SKM-1 treated with dmso at 0.1 percent for 144 hours (cell line): ENCODE results near the gene ICAM5.
"Not testable (repeated sequence)": the region's sequence is repeated elsewhere in the genome, so short reads cannot be mapped to it uniquely, and the experiment has no call there.

Source experiments
- DNase-seq: peaks from one replicate; lab custom pipeline; 2025; ENCODE audit not compliant: unreplicated experiment; lab: John Stamatoyannopoulos, UW

The ICAM5 gene

GRCh38 chr19:10289836-10290356 lies at the start of gene ICAM5:
Gene ICAM5 (plus strand): TSS chr19:10289952. CDS start chr19:10290044, 92 bp downstream.
- DNase-seq: peak; percentile 46

DNA sequence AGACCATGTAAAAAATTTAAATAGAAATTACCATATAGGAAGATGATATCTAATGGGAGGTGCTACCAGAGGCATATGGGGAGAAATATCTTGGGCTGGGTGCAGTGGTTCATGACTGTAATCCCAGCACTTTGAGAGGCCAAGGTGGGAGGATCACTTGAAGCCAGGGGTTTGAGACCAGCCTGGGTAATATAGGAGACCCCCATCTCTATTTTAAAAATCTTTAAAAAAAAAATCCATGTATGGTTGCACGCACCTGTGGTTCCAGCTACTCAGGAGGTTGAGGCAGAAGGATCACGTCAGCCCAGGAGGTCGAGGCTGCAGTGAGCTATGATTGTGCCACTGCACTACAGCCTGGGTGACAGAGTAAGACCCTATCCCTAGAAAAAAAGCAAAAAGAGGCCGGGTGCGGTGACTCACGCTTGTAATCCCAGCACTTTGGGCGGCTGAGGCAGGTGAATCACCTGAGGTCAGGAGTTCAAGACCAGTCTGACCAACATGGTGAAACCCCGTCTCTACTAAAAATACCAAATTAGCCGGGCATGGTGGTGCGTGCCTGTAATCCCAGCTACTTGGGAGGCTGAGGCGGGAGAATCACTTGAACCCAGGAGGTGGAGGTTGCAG lies 47.8 kb upstream of the ICAM5 start:
- DNase-seq: not testable (repeated sequence)

DNA sequence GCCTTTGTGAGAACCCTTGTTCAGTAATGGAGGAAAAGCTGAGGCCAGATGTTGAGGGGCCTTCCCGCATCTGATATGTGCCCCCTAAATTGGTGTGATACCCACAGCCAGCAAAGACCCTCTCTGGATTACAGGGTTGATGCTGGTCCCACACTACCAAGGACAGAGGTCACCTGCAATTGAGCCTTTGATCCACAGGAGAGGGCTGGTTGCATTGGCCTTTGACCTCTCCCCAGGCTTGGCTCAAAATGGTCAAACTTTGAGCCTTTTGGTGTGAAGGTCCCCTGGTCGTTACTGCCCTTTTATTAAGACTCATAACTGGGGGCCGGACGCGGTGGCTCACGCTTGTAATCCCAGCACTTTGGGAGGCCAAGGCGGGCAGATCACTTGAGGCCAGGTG lies 46.1 kb upstream of the ICAM5 start:
- DNase-seq: no peak

DNA sequence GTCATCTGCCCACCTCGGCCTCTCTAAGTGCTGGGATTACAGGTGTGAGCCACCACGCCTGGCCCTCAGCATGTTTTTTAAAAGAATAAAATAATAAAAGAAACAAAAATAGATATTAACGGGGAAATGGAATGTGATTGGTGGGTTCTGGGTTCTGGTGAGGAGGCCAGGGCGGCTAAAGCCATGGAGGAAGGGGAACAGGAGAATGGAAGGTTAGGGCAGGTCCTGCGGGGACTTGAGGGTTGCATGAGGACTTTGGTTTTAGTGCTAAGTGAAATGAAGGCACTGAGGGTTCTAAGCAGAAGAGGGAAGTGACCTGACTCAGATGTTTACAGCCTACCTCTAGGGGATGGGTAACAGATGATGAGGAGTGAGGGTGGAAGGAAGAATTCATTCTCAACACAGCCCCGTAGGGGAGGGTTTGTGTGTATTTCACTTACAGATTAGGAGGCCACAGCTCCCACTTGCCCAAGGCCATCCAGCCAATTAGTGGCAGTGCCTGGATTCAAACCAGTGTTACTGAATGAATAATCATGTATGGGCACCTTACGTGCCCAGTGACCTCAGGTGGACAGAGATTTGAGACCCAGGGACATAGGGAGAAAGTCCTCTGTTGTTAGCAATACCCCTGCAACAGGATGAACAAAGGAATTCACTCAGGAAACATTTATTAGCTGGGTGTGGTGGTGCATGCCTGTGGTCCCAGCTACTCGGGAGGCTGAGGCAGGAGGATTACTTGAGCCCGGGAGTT lies 44.4 kb upstream of the ICAM5 start:
- DNase-seq: peak; percentile 29

- no peak for DNase-seq
Measured at GRCh38 chr19:10246511-10246910, 43.2 kb upstream of the ICAM5 start.

DNA sequence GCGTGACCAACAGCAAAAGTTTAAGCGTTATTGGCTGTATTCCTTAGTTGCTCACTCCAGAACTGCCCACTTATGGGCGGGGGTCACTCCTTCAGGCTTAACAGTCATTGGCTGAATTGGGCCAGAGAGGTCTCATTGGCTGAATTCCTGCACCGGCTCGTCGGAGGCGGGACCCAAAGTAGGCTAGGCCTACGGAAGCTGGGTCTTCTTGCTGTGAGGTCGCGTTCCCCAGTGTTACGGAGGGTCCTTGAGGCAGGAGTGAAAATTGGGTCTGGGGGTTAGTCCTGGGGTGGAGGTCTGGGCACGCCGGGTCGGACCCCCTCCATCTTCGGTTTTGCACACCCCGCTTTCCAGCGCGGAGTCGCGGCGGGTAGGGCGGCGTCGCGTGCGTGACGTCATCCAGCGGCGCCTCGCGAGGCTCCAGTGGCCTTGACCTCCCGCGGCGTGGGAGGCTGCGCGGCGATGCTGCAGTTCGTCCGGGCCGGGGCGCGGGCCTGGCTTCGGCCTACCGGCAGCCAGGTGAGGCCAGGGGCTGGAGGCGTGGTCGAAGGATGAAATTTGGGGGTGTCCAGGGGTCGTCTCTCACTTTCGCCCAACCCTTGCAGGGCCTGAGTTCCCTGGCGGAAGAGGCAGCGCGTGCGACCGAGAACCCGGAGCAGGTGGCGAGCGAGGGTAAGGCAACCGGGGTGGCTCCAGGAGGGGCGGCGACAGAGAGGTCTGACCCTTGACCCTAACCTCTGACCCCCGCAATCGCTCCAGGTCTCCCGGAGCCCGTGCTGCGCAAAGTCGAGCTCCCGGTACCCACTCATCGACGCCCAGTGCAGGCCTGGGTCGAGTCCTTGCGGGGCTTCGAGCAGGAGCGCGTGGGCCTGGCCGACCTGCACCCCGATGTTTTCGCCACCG lies 37.7 kb upstream of the ICAM5 start, which contains the start of gene MRPL4:
MRPL4 (plus strand) TSS at position 423 of the 903 bp plus-strand sequence; CDS start at position 463, 40 bp downstream.
- DNase-seq: peak; percentile 99

- DNase-seq: no peak
Measured at GRCh38 chr19:10252707-10253106, 37.0 kb upstream of the ICAM5 start.

DNA sequence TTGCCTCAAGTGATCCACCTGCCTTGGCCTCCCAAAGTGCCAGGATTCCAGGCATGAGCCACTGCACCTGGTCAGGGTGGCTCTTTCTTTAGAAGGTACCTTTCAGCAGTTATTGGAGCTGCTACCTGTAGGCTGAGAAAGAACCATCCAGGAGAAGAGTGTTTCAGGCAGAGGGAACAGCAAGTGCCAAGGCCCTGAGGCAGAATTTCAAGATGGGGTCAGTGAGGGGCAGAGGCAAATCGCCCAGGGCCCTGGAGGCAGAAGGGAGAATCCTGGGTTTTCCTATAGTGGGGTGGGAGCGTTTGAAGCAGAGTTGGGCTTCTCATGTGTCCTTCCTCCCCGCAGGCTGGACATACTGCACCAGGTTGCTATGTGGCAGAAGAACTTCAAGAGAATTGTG lies 35.5 kb upstream of the ICAM5 start:
- DNase-seq: no peak

DNA sequence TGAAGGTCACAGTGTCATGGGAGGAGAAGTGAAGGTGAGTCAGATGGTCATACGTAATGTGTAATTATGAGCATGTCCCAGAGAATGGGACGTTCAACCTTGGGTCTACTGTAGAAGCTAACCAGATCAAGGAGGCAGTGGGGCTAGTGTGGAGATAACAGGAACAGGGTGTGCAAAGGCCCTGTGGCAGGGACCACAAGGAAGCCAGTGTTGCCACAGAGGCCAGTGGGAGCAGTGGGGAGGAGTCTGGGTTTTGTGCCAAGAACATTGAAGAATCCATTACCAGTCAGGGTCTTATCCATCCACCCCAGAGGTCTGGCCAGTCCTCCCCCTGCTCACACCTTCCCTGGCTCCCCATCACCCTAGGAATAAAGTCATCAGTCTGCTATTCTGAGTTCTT lies 34.4 kb upstream of the ICAM5 start:
- no peak for DNase-seq

- no peak for DNase-seq
Measured at GRCh38 chr19:10256551-10256950, 33.2 kb upstream of the ICAM5 start.

DNA sequence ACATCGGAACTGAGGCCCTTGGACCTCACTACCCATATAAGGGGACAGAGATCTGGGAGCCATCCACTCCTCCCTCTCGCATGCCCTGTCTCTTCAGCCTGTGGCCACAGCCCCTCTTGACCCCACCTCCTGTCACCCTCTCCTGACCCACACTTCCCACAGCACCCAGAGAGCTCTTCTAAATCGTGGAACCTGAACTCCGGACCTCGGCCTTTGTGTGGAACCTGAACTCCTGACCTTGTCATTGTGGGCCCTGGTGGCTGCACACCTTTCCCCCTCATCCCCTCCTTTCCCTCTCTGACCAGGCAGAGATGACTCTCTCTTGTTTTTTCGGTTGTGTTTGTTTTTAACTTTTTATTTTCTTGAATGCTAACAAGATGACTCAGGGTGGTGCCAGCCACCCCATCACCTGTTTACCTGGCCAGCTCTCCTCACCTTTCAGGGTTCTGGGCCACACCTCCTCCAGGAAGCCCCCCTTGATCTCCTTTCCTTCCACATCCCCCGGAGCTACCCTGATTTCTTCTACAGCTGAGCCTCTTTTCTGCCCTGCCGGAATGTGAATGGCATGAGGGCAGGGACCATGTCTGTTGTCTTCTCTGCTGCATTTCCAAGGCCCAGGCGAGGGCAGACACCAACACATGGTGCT lies 32.7 kb upstream of the ICAM5 start:
- no peak for DNase-seq

DNA sequence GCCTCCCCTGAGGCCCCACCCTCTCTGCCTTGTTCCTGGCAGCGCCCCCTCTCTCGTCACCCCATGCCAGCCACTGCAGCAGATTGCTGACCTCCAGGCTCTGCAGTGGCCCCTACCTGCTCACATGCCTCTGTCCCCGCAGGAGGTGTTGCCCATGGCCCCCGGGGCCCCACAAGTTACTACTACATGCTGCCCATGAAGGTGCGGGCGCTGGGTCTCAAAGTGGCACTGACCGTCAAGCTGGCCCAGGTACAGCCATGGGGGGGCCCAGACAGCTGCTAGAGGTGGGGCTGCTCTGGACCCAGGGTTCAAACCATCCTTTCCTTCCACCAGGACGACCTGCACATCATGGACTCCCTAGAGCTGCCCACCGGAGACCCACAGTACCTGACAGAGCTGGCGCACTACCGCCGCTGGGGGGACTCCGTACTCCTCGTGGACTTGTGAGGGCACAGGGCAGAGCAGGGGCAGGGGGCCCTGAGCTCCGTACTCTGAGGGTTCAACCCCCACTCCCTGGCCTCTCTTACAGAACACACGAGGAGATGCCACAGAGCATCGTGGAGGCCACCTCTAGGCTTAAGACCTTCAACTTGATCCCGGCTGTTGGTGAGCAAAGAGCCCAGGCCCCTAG lies 31.6 kb upstream of the ICAM5 start:
- DNase-seq: no peak

GRCh38 chr19:10259162-10259905 lies 30.4 kb upstream of the ICAM5 start:
- peak; percentile 66 for DNase-seq

DNA sequence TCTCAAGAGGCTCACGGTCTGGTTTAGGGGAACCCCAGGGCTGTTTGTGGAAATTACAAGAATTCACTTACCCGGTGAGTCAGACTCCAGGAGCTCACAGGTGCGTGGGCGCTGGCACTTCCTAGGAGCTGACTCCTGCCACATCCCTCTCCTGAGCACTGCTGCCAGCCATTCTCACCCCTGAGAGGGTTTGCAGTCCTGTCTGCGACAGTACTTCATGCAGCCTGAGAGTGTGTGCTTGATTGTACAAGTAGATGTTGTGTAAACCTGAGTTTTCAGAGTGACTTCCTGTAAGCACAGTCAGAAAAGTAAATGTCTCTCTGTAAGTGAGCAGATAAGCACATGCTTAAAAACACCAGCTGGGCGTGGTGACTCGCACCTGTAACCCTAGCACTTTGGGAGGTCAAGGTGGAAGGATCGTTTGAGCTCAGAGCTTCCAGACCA lies 29.6 kb upstream of the ICAM5 start:
- no peak for DNase-seq

GRCh38 chr19:10262771-10263170 lies 27.0 kb upstream of the ICAM5 start:
- DNase-seq: no peak

- DNase-seq: no peak
Measured at GRCh38 chr19:10266706-10267105, 23.0 kb upstream of the ICAM5 start.

DNA sequence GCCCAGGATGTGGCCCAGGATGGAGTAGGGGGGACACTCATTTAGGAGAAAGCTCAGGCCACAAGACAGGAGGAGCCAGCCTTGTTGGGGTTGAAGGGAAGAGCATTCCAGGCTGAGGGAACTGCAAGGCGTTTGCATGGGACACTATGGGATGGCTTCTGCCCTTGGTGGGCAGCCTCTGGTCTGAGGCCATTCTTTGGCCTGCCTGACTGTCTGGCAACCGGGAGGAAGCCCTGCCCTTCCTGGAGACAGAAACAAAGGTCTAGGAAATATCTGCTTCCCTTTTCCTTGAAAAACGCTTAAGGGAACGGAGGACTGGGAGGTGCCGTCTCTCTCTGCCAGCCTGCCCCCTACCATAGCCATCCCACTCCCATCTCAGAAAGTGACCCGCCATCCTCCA lies 21.7 kb upstream of the ICAM5 start:
- DNase-seq: no peak

DNA sequence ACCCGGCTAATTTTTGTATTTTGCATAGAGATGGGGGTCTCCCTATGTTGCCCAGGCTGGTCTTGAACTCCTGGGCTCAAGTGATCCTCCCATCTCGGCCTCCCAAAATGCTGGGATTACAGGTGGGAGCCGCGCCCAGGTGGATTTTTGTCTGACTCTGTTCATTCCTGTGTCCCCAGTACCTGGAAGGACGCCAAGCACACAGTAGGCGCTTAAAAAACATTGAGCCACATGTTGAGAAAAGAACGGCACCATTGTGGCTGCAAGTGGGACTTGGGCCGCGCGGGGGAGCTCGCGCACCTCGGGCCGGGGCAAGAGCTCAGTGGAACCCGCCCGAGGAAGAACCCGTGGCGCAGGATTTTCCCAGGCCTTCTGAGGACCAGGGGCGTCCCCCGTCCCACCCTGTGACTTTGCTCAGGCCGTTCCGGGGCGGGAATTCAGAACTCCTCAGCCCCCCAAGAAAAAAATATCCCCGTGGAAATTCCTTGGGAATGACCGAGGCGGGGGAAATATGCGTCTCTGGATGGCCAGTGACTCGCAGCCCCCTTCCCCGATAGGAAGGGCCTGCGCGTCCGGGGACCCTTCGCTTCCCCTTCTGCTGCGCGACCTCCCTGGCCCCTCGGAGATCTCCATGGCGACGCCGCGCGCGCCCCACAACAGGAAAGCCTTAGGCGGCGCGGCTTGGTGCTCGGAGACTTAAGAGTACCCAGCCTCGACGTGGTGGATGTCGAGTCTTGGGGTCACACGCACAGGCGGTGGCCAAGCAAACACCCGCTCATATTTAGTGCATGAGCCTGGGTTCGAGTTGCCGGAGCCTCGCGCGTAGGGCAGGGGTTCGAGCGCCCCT lies 20.2 kb upstream of the ICAM5 start:
- peak; percentile 78 for DNase-seq

GRCh38 chr19:10270180-10270615 lies 19.6 kb upstream of the ICAM5 start:
- DNase-seq: peak; percentile 87
